ENCODE data around the gene SPATA24. TPM values are rescaled to one million over a fixed set of nuclear protein-coding genes. Genes with fewer than 3 reads are reported as not detected.
A peak's percentile ranks its signal among the peaks of the same experiment; 100 is the strongest.

SPATA24 gene
- total and polyA plus RNA-seq, 2 of the 13 experiments (the other 11 are each of a cell fraction or from before 2014, with no cell fraction given): 6.0 to 11.1 TPM

DNA sequence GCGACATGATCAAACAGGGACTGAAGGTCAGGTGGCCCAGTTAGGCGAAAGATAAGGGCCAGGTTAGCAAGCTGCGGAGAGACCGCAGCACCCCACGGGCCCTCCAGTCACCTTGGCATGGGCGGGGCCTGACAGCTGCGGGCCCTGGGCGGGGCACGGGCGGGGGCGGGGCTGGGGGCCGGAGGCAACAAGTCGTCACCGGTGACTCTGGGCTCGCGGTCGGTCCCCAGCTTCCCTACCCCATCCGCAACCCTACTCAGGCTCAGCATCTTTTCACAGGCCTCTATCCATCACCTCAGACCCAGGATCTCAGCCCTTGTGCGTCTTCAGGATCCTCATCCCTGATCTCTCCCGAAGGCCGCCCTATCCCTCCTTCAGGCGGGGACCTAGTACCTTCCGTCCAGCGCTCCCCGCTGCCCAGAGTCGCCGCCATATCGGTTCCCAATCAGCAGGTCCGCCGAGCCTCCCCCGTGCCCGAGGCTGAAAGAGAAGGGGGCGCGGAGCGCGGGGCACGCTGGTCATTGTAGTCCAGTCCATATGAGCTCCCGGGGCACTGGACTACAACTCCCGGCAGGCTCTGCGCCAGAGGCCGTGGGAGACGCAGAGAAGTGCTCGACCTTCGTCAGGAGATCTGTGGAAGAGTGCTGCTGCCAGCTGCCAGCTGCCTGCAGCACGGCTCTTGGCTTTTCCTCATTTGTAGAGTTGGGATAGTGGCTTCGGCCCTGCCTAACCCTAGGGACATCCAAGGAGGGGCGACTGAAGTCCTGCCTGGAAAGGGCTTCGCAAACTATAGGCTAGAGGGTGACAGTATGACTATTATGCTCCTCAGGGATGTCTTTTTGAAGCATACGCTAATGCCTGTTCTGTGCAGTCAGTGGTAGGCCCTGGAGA is 35.4 kb upstream of the SPATA24 start, which contains the start of gene DNAJC18 (continued):
- TF ChIP-seq, protein P1, sequence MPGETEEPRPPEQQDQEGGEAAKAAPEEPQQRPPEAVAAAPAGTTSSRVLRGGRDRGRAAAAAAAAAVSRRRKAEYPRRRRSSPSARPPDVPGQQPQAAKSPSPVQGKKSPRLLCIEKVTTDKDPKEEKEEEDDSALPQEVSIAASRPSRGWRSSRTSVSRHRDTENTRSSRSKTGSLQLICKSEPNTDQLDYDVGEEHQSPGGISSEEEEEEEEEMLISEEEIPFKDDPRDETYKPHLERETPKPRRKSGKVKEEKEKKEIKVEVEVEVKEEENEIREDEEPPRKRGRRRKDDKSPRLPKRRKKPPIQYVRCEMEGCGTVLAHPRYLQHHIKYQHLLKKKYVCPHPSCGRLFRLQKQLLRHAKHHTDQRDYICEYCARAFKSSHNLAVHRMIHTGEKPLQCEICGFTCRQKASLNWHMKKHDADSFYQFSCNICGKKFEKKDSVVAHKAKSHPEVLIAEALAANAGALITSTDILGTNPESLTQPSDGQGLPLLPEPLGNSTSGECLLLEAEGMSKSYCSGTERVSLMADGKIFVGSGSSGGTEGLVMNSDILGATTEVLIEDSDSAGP (CRISPR knock-in tag; IDR thresholded peaks at IDR 0.05; ENCODE audit: borderline replicate concordance): peak; percentile 20; the same call in 1 of the 2 replicates
- peak; percentile 96 for TF ChIP-seq IRF2 (CRISPR knock-in tag; IDR thresholded peaks at IDR 0.05)
- TF ChIP-seq TMF1 (CRISPR knock-in tag; IDR thresholded peaks at IDR 0.05; ENCODE audit: low read depth): no peak
- no peak for TF ChIP-seq STAT5B (CRISPR knock-in tag; IDR thresholded peaks at IDR 0.05)
- no peak for TF ChIP-seq TEAD2 (CRISPR knock-in tag; IDR thresholded peaks at IDR 0.05)
- no peak for TF ChIP-seq FLYWCH1 (CRISPR knock-in tag; IDR thresholded peaks at IDR 0.05)
- TF ChIP-seq ZNF557 (CRISPR knock-in tag; IDR thresholded peaks at IDR 0.05): no peak
- TF ChIP-seq TCF12 (IDR thresholded peaks at IDR 0.05): no peak
- no peak for TF ChIP-seq TCF12 (CRISPR knock-in tag; IDR thresholded peaks at IDR 0.05)
- peak; percentile 68; the same call in 1 of the 2 replicates for TF ChIP-seq TAF1 (CRISPR knock-in tag; IDR thresholded peaks at IDR 0.05)
- 0 out of 2 replicates have a peak, but pooled peaks have one; percentile 60 for TF ChIP-seq ELF4 (CRISPR knock-in tag; IDR thresholded peaks at IDR 0.05; ENCODE audit: borderline replicate concordance)
- TF ChIP-seq ZNF605 (CRISPR knock-in tag; IDR thresholded peaks at IDR 0.05): peak; percentile 91
- TF ChIP-seq ZNF543 (CRISPR knock-in tag; IDR thresholded peaks at IDR 0.05): no peak
- no peak for TF ChIP-seq RBM22 (optimal IDR thresholded peaks at IDR 0.05; ENCODE audit: low read length)
- TF ChIP-seq, protein P2, sequence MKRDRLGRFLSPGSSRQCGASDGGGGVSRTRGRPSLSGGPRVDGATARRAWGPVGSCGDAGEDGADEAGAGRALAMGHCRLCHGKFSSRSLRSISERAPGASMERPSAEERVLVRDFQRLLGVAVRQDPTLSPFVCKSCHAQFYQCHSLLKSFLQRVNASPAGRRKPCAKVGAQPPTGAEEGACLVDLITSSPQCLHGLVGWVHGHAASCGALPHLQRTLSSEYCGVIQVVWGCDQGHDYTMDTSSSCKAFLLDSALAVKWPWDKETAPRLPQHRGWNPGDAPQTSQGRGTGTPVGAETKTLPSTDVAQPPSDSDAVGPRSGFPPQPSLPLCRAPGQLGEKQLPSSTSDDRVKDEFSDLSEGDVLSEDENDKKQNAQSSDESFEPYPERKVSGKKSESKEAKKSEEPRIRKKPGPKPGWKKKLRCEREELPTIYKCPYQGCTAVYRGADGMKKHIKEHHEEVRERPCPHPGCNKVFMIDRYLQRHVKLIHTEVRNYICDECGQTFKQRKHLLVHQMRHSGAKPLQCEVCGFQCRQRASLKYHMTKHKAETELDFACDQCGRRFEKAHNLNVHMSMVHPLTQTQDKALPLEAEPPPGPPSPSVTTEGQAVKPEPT (CRISPR knock-in tag; IDR thresholded peaks at IDR 0.05; ENCODE audit: low read depth): no peak
- 0 out of 2 replicates have a peak, but pooled peaks have one; percentile 14 for TF ChIP-seq ZNF354B (CRISPR knock-in tag; IDR thresholded peaks at IDR 0.05)
- TF ChIP-seq, protein P3, sequence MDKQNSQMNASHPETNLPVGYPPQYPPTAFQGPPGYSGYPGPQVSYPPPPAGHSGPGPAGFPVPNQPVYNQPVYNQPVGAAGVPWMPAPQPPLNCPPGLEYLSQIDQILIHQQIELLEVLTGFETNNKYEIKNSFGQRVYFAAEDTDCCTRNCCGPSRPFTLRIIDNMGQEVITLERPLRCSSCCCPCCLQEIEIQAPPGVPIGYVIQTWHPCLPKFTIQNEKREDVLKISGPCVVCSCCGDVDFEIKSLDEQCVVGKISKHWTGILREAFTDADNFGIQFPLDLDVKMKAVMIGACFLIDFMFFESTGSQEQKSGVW (CRISPR knock-in tag; IDR thresholded peaks at IDR 0.05; ENCODE audit: borderline replicate concordance): no peak
- no peak for TF ChIP-seq ZNF30 (CRISPR knock-in tag; IDR thresholded peaks at IDR 0.05)
- TF ChIP-seq, protein P4, sequence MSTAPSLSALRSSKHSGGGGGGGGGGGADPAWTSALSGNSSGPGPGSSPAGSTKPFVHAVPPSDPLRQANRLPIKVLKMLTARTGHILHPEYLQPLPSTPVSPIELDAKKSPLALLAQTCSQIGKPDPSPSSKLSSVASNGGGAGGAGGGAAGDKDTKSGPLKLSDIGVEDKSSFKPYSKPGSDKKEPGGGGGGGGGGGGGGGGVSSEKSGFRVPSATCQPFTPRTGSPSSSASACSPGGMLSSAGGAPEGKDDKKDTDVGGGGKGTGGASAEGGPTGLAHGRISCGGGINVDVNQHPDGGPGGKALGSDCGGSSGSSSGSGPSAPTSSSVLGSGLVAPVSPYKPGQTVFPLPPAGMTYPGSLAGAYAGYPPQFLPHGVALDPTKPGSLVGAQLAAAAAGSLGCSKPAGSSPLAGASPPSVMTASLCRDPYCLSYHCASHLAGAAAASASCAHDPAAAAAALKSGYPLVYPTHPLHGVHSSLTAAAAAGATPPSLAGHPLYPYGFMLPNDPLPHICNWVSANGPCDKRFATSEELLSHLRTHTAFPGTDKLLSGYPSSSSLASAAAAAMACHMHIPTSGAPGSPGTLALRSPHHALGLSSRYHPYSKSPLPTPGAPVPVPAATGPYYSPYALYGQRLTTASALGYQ (CRISPR knock-in tag; IDR thresholded peaks at IDR 0.05): no peak
- TF ChIP-seq POLR2A (IDR thresholded peaks at IDR 0.05; ENCODE audit: insufficient read depth in 1 of 2, low read depth in 2 of 2, low read length in 2 of 2): peak; percentile 35 to 80; a peak in 3 of 4 replicates
- no peak for TF ChIP-seq GZF1 (CRISPR knock-in tag; IDR thresholded peaks at IDR 0.05)
- TF ChIP-seq HDAC2 (CRISPR knock-in tag; IDR thresholded peaks at IDR 0.05): peak; percentile 61
- TF ChIP-seq CBX5 (CRISPR knock-in tag; IDR thresholded peaks at IDR 0.05; ENCODE audit: borderline replicate concordance): 0 out of 2 replicates have a peak, but pooled peaks have one; percentile 20
- TF ChIP-seq ZNF510 (CRISPR knock-in tag; IDR thresholded peaks at IDR 0.05; ENCODE audit: low read depth): no peak
- TF ChIP-seq ZNF335 (CRISPR knock-in tag; IDR thresholded peaks at IDR 0.05): peak; percentile 78; the same call in 1 of the 2 replicates

Measured in HepG2 (cell line).